Mucosa of rectum (tissue), 2 donors: ENCODE results near the gene FUBP3.

Experiments
- H3K27ac ChIP-seq, 2 donors: one replicate each; pipeline ENCODE4 v1.7.0; 2013; ENCODE audit warnings: inconsistent platforms in 2 of 2, low read depth in 2 of 2, low read length in 2 of 2
- H3K27me3 ChIP-seq, 2 donors: one replicate each; pipeline ENCODE4 v1.7.0; 2013; ENCODE audit warnings: low read length in 2 of 2; ENCODE audit not compliant: control insufficient read depth in 2 of 2, insufficient read depth in 2 of 2
- H3K36me3 ChIP-seq, 2 donors: one replicate each; pipeline ENCODE4 v1.7.0; 2013; ENCODE audit warnings: low read length in 2 of 2; ENCODE audit not compliant: control insufficient read depth in 2 of 2, insufficient read depth in 2 of 2
- H3K4me1 ChIP-seq, 2 donors: one replicate each; pipeline ENCODE4 v1.7.0; 2013; ENCODE audit warnings: low read length in 2 of 2, mild to moderate bottlenecking in 1 of 2; ENCODE audit not compliant: control insufficient read depth in 2 of 2, insufficient read depth in 2 of 2
- H3K4me3 ChIP-seq, 2 donors: one replicate each; pipeline ENCODE4 v1.7.0; 2013; ENCODE audit warnings: low read length in 2 of 2
- H3K9ac ChIP-seq, 2 donors: one replicate each; pipeline ENCODE4 v1.7.0; 2013; ENCODE audit warnings: low read length in 2 of 2, low read depth in 1 of 2, mild to moderate bottlenecking in 1 of 2
- H3K9me3 ChIP-seq, 2 donors: one replicate each; pipeline ENCODE4 v1.7.0; 2013; ENCODE audit warnings: low read length in 2 of 2; ENCODE audit not compliant: control insufficient read depth in 2 of 2
- donor health status: healthy.
- donor health status: Normal muscosa, but diverticular disease.

The FUBP3 gene, protein sequence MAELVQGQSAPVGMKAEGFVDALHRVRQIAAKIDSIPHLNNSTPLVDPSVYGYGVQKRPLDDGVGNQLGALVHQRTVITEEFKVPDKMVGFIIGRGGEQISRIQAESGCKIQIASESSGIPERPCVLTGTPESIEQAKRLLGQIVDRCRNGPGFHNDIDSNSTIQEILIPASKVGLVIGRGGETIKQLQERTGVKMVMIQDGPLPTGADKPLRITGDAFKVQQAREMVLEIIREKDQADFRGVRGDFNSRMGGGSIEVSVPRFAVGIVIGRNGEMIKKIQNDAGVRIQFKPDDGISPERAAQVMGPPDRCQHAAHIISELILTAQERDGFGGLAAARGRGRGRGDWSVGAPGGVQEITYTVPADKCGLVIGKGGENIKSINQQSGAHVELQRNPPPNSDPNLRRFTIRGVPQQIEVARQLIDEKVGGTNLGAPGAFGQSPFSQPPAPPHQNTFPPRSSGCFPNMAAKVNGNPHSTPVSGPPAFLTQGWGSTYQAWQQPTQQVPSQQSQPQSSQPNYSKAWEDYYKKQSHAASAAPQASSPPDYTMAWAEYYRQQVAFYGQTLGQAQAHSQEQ

DNA sequence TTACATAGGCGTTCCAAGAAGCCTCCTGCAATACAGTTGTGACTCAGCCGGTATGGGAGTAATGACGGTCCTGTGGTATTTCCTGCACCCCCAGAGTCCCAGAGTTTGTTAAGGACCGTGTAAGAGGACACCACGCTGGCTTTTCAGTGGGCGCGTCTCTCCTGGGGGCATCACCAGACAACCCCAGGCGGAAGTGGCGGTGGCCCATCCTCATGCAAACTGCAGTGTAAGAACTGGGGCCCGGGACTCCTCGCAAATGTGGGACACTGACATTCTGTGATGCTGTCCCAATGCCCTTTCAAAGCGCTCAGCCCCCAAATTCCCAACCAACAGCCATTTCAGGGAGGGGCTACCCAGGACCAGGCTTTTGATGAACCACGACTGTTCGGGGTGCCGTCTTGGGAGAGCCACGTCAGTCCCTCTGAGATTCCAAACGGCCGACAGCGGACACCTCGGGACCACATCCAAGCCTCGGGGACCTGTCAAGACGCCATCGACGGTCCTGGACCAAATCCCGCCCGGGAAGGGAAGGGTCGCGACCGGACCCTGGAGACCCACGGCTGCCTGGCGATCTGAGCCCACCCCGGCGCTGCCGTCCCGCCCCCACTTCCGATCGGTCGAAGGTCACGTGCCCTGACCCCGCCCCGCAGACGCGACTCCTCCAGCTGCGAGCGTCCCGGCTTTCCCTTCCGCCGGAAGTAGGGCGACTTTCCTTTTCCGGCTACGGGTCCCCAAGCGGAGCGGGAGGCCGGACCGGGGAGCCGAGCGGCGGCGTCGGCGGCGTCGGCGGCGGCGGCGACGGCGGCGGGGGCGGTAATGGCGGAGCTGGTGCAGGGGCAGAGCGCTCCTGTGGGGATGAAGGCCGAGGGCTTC, at the start of gene FUBP3:
TSS of gene FUBP3 (plus strand) at position 713 of the 873 bp plus-strand sequence. CDS start at position 817, 104 bp downstream.
- no peaks in the 10 kb centered on the region for H3K27me3 ChIP-seq
- H3K27ac ChIP-seq = peak within 1 kb of the TSS; percentile 82 to 88
- peaks cover 16 to 17% of the 10 kb centered on the region in 2 donors for H3K4me1 ChIP-seq
- peak within 1 kb of the TSS; percentile 81 to 98 for H3K4me3 ChIP-seq
- H3K9ac ChIP-seq = peak within 1 kb of the TSS; percentile 87 to 92
- H3K36me3 ChIP-seq = peaks cover 0 to 2% of the 10 kb centered on the region in 2 donors
- no peaks in the 10 kb centered on the region for H3K9me3 ChIP-seq

DNA sequence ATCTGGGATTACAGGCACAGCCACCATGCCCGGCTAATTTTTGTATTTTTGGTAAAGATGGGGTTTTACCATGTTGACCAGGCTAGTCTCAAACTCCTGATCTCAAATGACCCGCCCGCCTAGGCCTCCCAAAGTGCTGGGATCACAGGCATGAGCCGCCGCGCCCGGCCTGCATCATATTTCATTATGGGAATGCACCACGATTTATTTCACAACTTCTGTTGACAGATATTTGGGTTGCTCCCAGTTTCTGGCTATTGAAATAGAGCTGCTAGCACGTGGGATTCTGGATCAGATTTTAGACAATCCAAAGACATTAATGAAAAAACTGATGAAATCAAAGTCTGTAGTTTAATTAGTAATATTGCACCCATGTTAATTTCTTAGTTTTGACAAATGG, 48.4 kb upstream of the FUBP3 start:
- H3K27me3 ChIP-seq = peaks cover 7 to 9% of the 10 kb centered on the region in 2 donors

DNA sequence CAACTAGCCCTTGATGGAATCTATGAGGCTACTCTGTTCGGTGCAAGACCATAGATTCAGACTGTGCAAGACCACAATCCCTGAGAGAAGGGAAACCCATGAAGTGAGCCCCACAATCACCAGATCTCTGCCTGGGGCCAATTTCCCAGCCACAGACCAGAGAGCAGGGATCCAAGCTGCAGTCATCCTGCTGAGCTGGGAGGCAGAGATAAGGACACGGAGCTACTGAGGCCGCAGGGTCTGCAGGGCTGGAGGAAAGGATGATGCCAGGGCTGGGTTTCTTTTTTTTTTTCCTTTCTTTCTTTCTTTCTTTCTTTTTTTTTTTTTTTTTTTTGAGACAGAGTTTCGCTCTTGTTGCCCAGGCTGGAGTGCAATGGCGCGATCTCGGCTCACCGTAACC, 47.7 kb upstream of the FUBP3 start:
- no peak overlapping the region for H3K27ac ChIP-seq
- no peaks in the 10 kb centered on the region for H3K36me3 ChIP-seq
- no peak overlapping the region for H3K4me3 ChIP-seq
- peaks cover 11 to 12% of the 10 kb centered on the region in 2 donors for H3K27me3 ChIP-seq
- no peaks in the 10 kb centered on the region for H3K9me3 ChIP-seq
- no peaks in the 10 kb centered on the region for H3K4me1 ChIP-seq
- H3K9ac ChIP-seq = no peak overlapping the region

More for the DNA sequence above, 48.4 kb upstream of the FUBP3 start:
- H3K4me3 ChIP-seq = no peak overlapping the region
- no peak overlapping the region for H3K27ac ChIP-seq
- no peaks in the 10 kb centered on the region for H3K36me3 ChIP-seq
- no peaks in the 10 kb centered on the region for H3K9me3 ChIP-seq
- H3K4me1 ChIP-seq = no peaks in the 10 kb centered on the region
- H3K9ac ChIP-seq = no peak overlapping the region

DNA sequence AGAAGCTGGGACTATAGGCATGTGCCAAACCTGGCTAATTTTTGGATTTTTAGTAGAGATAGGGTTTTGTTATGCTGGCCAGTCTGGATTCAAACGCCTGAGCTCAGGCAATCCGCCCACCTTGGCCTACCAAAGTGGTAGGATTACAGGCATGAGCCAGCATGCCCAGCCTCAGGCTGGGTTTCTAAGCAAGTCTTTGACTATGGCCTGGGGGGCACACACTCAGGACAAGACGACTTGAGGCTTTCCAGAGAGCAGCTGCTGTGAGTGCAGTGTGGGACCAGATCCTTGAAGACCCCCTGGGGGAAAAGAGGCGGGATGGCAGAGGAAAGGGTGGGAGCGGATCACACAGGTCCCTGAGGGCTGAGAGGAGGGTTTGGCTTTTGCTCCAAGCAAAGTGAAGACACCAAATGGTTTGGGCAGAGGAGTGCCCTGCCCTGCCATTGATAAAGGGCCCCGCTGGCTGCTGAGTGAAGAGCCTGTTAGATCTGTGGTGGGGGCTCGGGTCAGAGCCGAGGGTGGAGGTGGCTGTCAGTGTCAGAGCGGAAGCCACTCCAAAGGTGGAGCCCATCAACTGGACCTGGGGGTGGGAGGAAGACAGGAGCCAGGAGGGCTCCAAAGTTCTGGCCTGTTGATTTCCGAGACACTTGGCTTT, 46.8 kb upstream of the FUBP3 start:
- H3K9me3 ChIP-seq = no peaks in the 10 kb centered on the region
- H3K27ac ChIP-seq = no peak overlapping the region
- peaks cover 17 to 18% of the 10 kb centered on the region in 2 donors for H3K27me3 ChIP-seq
- H3K36me3 ChIP-seq = no peaks in the 10 kb centered on the region
- H3K4me1 ChIP-seq = no peaks in the 10 kb centered on the region
- no peak overlapping the region for H3K9ac ChIP-seq
- H3K4me3 ChIP-seq = no peak overlapping the region

DNA sequence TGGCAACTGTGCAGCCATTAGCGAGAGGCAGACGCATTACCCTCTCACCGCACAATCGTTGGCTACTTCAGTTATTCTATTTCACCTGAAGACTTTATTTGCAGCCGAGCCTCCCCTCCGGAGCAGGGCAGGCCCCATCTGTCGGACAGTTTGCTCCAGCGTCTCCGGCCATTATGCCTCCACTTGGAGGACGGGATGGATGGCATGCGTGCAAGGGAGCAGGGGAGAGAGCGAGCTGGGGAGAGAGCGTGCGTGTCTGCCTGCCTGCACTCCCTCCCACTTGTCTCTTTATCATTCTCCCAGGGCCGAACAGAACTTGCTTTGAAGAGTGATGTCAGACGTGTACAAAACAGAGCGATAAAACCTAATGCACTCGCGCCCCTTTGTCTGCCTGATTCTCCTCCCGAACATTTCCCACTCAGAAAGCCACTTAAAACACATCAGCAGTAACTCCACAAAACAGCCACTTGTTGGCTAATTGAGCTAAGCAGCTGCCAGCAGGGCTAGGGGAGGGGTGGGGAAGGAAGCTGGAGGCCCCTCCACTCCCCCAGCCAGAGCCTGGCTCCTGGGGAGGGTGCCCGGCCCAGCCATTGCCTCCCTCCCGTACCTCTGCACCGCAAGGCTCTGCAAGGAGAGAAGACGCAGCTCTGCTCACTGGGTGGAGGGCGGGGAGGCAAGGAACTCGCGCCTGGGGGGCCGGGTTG, 43.4 kb upstream of the FUBP3 start:
- Histone ChIP-seq H3K9ac (no peak overlapping the region), H3K4me1 (no peaks in the 10 kb centered on the region), H3K9me3 (no peaks in the 10 kb centered on the region), H3K4me3 (no peak overlapping the region), H3K27me3 (peaks cover 38 to 41% of the 10 kb centered on the region in 2 donors), H3K27ac (no peak overlapping the region), H3K36me3 (no peaks in the 10 kb centered on the region)

DNA sequence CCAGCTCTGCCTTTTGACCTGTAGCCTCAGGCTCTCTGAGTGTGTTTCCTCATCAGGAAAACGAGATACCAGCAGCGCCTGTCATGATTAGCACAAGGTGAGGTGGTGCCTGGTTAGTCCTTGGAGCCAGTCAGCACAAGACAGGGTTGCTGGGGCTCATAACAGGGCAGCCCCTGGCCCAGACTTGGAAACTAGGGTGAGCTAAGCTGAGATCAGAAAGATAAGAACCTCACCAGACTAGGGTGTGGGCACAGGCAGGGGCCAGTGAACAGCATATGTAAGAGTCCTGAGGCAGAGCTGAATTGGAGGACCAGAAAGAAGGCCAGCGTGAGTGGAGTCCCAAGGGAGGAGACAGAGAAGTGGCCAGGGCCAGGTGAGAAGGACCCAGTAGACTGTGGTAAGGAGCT, 42.7 kb upstream of the FUBP3 start:
- Histone ChIP-seq H3K9ac (no peak overlapping the region), H3K4me3 (no peak overlapping the region), H3K4me1 (no peaks in the 10 kb centered on the region), H3K36me3 (no peaks in the 10 kb centered on the region), H3K27ac (no peak overlapping the region), H3K27me3 (peaks cover 38 to 41% of the 10 kb centered on the region in 2 donors), H3K9me3 (no peaks in the 10 kb centered on the region)

DNA sequence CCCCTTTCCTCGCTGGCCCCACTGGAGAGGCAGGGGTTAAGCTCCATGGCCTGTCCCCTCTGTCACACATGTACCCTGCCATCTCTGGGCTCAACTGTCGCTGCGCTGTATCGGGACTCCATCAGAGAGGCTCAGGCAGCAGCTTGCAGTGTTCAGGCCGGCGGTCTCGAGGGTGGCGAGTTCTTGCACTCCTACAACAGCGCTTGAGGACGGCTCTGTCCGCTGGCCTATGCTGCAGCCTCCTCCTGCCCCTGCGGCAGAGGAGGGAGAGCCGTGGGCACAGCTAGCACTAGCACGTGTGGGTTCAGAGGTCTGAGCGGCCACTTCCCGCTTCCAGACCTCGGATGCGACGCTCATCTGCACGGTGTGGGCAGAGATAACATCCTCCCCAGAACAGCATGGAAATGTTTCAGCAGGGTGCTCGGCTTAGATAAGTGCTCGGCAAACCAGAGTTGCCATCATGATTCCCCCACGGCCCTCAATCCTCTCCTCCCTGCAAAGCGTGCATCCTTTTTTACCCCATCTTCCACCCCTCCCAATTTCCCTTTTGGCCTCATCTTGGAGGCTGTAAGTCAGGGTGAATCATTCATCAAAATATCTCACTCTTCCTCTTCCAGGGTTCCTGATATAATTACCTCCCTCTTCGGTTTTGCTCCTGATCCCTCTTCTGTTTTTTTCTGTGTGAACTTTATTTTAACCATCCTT, 41.9 kb upstream of the FUBP3 start:
- H3K27ac ChIP-seq = no peak overlapping the region
- no peak overlapping the region for H3K9ac ChIP-seq
- H3K27me3 ChIP-seq = peaks cover 38 to 41% of the 10 kb centered on the region in 2 donors
- H3K36me3 ChIP-seq = no peaks in the 10 kb centered on the region
- no peaks in the 10 kb centered on the region for H3K4me1 ChIP-seq
- H3K4me3 ChIP-seq = no peak overlapping the region
- H3K9me3 ChIP-seq = no peaks in the 10 kb centered on the region

DNA sequence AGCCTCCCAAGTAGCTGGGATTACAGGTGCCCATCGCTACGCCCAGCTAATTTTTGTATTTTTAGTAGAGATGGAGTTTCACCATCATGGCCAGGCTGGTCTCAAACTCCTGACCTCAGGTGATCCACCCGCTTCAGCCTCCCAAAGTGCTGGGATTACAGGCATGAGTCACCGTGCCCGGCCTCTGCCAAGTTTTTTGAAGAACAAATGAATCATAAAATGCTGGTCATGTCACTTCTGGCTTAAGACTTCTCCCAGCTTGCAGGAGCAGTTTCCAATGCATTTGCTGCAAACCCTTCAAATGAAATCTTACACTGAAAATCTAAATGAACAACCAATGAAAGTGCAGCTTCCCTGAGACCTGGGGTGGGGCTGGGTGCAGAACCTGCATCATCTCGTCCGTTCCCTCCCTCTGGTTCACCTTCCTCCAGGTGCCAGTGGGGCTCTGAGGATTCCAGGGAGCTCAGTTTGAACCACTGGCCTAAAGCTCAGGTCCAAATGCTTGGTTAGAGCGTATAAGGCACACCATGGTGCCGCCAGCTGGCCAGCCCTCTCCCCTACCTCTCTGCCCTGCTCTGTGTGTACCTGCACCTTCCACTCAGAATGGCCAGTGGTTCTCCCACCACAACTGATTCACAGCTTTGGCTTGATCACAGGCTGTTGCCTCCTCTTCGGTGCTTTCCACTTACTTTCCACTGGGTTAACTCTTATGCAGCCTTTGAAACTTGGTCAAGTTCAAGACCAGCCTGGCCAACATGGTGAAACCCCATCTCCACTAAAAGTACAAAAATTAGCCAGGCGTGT, 39.8 kb upstream of the FUBP3 start:
- H3K27me3 ChIP-seq = peaks cover 38 to 45% of the 10 kb centered on the region in 2 donors
- H3K4me1 ChIP-seq = no peaks in the 10 kb centered on the region
- H3K36me3 ChIP-seq = no peaks in the 10 kb centered on the region
- H3K27ac ChIP-seq = no peak overlapping the region
- H3K4me3 ChIP-seq = no peak overlapping the region
- no peak overlapping the region for H3K9ac ChIP-seq
- H3K9me3 ChIP-seq = no peaks in the 10 kb centered on the region
